Stimulated activated naive CD4-positive, alpha-beta T cell treated with Interleukin-2 at 50 U/mL for 16 hours (primary cell): ENCODE results near the gene PCNX1.
"Not testable (repeated sequence)": the region's sequence is repeated elsewhere in the genome, so short reads cannot be mapped to it uniquely, and the experiment has no call there.

Experiments
- DNase-seq: peaks from one replicate; lab custom pipeline; 2025; lab: John Stamatoyannopoulos, UW

PCNX1 gene

GRCh38 chr14:71129716-71130490 lies 222.6 kb downstream of the PCNX1 start:
- DNase-seq = not testable (repeated sequence)

GRCh38 chr14:71130491-71131179 lies 223.4 kb downstream of the PCNX1 start:
- DNase-seq = no peak

GRCh38 chr14:71133296-71133695 lies 226.0 kb downstream of the PCNX1 start:
- no peak for DNase-seq

GRCh38 chr14:71135496-71135895 lies 228.2 kb downstream of the PCNX1 start:
- no peak for DNase-seq

GRCh38 chr14:71135911-71136310 lies 228.7 kb downstream of the PCNX1 start:
- DNase-seq = no peak

- no peak for DNase-seq
Observed at GRCh38 chr14:71136386-71137060, 229.3 kb downstream of the PCNX1 start.

GRCh38 chr14:71137536-71138447 lies 230.5 kb downstream of the PCNX1 start:
- DNase-seq = no peak

GRCh38 chr14:71138448-71139293 lies 231.4 kb downstream of the PCNX1 start:
- DNase-seq = peak; percentile 26

GRCh38 chr14:71139294-71139946 lies 232.2 kb downstream of the PCNX1 start:
- no peak for DNase-seq

- DNase-seq = no peak
Observed at GRCh38 chr14:71140157-71140556, 232.9 kb downstream of the PCNX1 start.

- no peak for DNase-seq
Observed at GRCh38 chr14:71141701-71142374, 234.6 kb downstream of the PCNX1 start.

GRCh38 chr14:71142375-71143038 lies 235.2 kb downstream of the PCNX1 start:
- no peak for DNase-seq

- peak; percentile 27 for DNase-seq
Observed at GRCh38 chr14:71143381-71144290, 236.4 kb downstream of the PCNX1 start.

GRCh38 chr14:71147335-71147734 lies 240.1 kb downstream of the PCNX1 start:
- not testable (repeated sequence) for DNase-seq

GRCh38 chr14:71148627-71149026 lies 241.4 kb downstream of the PCNX1 start:
- DNase-seq = no peak

GRCh38 chr14:71150737-71151136 lies 243.5 kb downstream of the PCNX1 start:
- no peak for DNase-seq

GRCh38 chr14:71155743-71156142 lies 248.5 kb downstream of the PCNX1 start:
- no peak for DNase-seq
